ENCODE measurements around the gene CSNK1E.

CSNK1E gene

DNA sequence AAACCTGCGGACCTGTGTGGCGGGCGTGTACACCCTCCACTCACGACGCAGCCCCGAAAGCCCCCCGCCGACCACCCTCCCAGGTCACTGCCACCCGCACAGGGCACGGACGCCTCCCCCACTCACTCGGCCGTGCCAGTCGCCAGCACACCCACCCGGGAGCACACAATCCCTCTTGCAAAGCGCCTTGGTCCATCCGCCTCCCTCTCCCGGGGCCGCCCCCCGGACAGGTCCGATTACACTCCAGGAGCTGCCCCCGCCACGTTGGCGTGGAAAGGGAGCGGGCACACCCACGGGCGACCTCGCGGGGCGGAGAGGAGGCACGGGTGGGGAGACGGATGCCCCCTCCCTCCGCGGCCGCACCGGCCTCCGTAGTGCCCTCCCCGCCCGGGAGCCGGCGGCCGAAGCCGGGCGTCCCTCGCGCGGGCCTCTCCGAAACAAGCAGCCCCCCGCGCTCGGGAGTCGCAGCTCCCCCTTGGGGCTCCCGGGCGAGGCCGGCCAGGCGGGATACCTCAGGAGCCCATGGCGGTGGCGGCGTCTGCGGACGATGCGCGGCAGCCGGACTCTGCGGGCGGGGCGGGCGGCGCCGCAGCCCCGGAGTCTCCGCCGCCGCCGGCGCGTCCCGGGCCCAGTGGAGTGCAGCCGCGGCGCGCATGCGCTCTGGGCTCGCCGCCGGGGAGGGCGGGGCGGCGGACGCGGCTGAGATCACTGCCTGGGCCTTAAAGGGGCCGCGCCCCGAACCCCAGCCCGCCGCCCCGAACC is 44.7 kb downstream of the CSNK1E start, which contains the start of gene TMEM184B:
TMEM184B (minus strand) TSS at position 638 of the 762 bp plus-strand sequence. CDS start 25,049 bp downstream, outside the sequence.
- DNase-seq = peak; percentile 78 to 85

DNA sequence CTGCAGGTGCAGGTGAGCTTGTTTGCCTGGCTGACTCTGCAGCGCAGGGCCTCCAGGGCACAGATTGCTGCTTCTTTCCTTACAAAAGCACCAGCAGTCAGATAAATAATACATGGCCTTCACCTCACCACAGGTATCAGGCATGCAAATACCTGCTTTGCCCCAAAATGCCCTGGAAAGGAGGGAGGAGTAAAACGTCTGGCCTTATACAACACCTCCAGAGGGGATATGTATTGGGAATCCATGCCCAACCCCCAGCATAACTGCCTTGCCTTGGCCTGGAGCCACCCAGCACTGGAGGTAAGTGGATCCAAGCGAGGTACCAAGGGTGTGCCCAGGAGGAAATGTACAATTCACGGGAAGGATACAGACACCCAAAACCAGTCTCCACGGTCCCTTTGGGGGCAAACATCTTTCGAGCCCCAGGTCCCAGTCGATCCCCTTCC is 45.3 kb downstream of the CSNK1E start:
- no peak for DNase-seq

DNA sequence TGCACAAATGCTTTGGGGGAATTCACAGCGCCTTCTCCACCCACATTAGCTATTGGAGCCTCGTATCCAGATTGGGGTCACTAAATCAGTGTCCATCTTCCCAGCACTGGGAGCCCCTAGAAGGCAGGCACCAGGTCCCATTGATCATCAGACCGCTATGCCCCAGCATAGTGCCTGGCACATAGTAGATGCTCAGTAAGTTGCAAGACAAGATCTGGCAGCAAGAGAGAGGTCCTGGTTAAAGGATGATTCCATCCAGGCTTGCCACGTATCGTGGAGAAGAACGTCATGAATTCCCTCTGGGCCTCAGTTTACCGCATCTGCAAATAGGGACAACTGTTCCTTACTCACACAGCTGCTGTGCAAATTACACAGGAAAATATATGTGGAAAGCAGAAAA is 46.1 kb downstream of the CSNK1E start:
- DNase-seq = no peak

DNA sequence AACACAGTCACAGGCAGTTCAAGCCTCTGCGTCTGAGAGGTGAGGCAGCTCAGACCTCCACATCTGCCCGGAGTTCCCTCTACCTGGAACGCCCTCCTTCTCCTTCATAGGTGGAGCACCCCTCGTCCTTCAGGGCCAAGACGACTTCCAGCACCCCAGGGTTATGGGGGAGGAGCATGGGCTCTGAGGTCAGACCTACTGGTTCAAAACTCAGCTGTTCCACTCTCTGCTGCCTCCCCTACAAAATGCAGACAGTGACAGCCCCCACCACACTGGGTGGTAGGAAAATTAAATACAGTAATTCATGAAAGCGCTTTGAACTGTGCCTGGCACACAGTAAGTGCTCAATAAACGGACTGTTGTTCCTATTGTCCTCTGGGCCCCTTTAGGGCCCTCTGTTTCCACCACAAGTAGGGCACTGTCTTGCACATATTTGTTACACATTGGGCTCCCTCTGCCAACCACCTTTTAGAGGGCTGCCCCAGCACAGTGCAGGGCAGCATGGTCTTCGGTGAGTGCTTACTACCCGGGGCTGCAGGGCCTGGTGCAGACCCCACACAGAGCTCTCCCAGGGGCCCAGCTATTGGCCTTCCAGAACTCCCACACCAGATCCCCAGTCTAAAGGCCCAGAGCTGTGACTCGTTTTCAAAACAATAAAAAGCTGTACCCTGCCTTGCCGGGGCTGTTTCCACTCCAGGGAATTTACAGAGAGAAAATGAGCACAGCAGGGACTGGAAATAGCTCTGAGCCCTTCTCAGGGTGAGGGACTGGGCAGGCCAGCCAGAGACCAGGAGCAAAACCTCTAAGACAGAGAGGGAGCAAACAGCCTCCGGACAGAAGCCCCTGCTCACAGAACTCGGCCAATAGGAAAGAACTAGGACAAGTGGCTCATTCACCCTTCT is 46.9 kb downstream of the CSNK1E start:
- DNase-seq = no peak

DNA sequence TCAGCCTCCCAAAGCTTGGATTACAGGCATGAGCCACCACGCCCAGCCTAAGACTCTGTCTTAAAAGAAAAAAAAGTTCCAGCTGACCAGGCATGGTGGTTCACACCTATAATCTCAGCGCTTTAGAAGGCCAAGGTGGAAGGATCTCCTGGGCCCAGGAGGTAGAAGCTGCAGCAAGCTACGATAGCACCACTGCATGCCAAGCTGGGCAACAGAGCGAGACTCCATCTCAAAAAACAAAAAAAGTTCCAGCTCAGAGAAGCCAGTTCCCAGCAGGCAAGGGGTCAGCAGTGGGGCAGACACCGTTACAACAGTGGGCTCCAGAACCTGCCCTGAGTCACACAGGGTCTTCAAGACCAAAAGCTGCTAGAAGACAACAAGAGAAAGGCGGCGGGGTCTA is 47.8 kb downstream of the CSNK1E start:
- no peak for DNase-seq

DNA sequence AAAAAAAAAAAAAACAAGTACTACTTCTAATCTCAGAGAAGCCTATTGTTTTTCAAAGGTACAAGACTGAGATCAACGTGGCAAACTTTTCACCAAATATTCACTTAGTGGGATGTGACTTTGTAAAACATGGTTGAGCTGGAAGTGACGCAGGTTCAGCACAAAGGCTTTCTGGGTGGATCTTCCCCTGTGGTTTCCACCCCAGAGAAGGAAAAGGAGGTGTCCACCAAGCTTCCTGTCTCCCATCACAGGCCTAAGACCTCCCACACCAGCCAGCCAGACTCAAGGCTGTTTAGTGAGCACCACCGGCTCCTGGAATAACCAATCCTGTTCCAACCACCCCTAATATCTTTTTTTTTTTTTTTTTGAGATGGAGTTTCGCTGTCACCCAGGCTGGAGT is 50.1 kb downstream of the CSNK1E start:
- peak; percentile 63 to 65 for DNase-seq

DNA sequence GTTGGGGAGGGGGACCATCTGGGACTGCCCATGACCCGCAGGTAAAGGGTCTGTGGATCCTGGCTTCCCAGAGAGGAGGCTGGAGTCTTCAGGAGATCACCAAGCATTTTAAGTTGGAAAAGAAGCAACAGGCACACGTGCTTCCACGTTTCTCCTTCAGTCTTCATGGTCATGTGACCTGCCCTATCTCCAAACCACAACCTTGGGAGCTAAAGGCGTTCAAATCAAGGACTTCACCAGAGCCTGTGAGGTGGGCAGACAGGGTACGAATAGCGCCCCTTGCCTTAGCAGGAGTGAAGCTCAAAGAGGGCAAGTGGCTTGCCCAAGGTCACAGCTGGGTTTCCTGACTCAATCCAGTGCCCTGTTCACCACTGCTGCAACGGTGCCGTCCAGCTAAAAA is 51.1 kb downstream of the CSNK1E start:
- no peak for DNase-seq

DNA sequence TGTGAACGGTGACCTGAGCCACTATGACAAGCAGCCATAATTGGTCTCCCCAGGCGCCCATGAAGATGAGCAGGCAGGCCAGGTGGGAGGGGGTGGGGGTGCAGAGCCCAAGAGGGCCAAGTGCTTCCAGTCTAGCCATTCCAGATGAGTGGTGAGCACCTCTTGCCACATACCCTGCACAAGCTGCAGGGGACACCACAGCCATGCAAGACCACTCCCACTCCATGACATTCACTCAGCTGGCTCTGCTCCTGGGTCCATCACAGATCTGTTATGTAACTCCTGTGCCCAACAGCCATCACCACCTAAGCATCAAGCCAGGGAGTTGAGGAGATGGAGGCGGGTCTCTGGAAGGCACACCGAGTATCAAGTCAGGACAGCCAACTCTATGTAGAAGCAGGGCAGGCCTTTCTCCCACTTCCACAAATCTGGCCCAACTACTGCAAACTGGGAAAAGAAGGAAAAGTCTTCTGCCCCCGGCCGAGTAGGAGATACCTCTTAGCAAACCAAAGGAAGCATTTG is 52.9 kb downstream of the CSNK1E start:
- DNase-seq = no peak

DNA sequence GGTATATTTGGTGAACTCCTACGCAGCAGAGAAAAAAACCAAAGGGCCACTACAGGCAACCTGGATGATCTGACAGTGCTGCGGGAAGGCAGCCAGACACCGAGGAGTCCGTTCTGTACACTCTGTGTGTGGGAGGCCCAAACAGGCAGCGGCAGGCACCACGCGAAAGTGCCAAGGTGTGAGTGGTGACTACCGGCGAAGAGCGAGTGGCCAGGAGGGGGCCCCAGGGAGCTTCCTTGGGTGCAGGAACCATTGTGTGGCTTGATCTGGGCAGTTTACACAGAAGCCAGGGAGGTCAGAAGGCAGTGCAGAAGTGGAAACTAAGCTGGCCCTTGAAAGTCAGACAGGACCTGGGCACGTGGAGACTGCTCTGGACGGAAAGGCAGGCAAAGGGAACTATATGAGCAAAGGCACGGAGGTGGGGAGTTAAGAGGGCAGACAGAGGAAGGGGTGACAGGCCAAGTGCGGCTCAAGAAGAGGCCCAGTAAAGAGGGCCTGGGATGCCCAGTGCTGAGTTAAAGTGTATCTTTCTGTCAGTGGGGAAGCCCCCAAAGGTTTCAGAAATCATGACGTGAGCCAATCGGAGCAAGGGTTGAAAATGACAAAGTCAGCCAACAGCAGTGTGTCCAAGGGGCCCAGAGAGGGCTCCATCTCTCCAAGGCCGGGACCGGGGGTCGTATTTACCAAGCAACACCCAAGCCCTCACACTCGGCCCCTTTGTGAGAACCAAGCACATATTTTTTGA is 55.0 kb downstream of the CSNK1E start:
- peak; percentile 39 to 58 for DNase-seq

DNA sequence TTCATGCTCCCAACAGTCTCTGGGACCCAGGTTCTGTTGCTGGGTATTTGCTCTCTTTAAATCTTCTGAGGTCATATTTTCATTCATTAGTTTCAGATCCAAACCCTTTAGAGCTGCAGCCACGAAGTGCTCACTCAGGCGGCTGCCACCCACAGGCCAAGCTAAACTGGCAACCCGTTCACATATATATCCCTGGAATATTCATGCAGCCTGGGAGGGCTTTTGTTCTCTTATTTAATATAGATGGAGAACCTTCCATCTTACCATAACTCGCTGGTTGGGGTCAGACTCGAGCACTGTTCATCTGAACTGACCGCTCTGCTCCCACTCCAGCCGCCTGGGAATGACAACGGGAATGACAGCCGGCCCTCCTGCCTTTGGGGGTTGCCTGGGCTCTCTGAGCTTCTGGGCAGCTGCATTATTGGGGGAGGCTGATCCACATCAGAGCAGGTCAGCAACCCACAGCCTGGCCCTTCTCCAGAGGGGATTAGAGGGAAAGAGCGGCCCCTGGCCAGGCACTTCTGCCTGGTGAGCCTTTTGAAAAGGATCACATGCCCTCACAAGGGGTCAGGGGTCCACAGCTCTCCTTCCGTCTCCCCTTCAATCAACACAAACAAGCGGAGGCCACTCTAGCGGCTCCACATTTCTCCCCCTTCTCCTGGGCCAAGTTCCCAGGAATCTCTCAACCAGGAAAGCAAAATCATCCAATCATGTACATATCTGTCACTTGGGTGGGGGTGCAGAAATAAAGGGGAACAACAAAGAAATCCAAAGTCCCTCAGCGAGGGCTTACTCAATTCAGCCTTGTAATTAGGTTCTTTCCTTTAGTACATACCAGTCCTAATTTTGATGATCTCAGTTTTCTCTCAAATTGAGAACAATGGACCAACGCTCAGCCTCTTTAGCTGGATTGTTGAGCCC is 56.2 kb downstream of the CSNK1E start:
- peak in 1 of 2 donors; percentile 15 for DNase-seq

DNA sequence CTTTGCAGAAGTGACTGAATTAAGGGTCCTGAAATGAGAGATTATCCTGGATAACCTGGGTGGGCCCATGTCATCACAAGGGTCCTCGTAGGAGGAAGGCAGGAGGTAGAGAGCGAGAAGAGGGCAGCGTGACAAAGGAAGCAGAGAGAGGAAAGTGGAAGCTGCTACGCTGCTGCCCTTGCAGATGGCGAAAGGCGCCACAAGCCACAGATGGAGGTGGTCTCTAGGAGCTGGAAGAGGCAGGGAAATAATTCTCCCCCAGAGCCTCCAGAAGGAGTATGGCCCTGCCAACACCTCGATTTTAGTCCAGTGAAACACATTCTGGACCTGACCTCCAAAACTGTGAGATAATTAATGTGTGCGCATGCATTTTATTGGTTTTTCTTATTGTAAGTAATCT is 57.9 kb downstream of the CSNK1E start:
- no peak for DNase-seq

DNA sequence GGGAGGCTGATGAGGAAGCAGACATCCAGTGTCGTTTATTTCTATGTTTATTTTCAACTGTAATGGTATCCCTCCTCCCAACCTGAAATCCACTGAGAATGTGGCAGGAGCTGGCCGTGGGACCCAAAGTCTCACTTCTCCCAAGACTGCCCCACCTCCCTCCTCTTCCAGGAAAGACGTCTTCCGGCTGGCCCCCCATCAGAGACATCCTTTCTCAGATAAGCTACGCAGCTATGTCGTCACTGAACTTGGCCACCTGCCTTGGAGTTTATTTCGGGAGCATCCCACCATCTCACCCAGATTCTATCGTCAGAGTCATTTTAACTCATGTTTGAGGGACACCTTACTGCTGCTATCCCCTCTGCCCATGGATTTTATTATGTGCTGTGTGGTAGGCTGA is 58.3 kb downstream of the CSNK1E start:
- no peak for DNase-seq

DNA sequence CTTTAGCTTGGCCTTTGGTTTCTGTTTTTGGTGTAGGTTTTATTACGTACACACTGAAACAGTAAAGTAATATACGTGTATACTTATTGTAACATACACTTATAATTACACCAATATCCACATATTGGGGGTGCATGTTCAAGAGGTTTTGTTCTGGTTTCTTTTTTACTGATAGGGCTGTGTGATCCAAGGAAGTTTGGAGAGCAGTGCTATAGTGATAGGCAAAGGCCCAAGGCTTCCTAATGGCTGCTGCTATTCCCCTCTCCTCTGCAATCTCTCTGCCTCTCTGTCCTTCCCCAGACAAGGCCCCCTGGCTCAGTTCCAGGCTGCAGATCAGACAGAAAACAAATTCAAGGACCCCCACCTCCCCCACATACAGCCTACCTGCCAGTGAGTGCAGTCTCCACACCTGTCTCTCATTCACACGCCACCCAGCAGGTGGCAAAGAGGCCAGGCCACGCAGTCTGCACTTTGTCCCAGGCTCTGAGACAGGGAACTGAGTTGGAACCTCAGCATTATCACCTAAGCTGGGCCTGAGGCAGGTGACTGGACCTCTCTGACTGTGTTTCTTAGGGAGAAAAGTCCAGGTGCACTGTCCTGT is 59.5 kb downstream of the CSNK1E start:
- DNase-seq = no peak

DNA sequence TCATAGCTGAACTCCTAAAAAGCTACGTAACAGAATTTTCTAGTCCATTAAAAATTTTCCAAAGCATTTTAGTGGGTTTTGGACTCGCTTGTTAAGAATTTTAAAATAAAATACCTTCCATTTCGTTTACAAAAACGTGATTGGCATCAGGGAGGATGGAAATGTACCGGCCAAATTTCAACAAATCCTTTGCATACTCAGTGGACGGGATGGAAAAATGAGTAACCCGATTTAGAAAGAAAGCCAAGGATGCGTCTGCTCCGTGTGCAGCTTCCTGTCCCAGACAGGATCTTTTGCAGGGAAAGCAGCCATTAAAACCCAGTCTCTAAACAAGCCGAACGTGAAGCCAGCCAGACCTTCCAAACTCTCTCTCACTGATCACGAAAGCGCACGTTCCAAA is 60.1 kb downstream of the CSNK1E start:
- DNase-seq = no peak

DNA sequence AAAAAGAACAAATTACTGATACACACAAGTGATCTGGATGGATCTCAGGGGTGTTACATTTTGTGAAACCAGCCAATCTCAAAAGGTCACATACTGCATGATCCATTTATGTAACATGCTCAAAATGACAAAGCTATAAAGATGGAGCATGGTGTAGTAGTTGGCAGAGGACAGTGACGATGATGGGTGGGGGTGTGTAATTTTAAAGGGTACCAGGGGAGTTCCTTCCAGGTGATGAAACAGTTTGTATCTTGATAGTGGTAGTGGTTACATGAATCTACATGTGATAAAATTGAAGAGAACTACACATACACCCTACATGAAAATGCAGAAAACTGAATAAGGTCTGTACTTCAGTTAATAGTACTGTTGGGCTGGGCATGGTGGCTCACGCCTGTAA is 61.5 kb downstream of the CSNK1E start:
- DNase-seq = no peak

DNA sequence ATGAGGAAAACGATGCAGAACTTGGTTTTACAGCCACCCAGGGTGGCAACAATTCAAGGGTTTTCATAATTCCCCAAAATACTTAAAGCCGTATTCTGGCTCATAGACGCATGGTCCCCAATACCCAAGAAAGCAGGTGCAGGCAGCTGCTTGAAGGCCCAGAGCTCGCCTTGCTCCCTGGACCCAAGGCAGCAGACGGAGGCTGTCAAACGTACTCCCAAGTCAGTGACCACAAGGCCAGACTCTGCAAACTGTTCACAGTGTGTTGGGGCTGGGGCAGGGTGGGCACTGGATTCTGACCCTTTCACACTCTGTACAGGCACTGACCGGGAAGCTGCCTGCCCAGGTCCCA is 65.9 kb downstream of the CSNK1E start:
- no peak for DNase-seq

DNA sequence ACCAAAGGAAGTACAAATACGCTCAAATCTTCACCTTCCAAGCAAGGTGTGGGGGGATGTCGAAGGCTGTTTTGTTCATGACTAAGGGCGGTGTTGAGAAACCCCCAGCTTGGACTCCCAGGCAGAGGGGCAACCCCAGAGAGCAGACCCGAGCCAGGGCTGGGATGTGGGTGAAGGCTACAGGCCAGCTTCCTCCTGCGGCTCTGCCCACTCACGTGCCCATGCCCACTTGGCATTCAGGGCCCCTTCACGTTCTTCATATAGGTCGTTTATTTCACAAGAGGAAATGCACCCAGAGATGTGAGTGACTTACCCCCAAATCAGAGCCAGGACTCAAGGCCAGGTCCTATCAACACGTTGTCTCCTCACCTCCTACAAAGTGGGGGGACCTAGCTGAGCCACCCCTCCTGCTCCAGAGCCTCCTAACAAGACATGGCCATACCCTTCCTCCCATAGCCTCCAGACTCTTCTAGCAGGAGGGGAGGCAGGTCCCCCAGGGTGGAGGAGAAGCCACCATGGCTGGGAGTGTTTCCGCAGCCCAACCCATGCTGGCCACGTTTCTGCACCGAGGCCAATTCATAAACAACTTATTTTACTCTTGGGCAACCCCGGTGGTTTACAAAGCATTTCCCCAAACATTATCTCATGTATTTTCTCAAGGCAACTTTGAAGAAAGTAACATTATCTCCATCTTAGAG is 66.4 kb downstream of the CSNK1E start:
- no peak for DNase-seq

DNA sequence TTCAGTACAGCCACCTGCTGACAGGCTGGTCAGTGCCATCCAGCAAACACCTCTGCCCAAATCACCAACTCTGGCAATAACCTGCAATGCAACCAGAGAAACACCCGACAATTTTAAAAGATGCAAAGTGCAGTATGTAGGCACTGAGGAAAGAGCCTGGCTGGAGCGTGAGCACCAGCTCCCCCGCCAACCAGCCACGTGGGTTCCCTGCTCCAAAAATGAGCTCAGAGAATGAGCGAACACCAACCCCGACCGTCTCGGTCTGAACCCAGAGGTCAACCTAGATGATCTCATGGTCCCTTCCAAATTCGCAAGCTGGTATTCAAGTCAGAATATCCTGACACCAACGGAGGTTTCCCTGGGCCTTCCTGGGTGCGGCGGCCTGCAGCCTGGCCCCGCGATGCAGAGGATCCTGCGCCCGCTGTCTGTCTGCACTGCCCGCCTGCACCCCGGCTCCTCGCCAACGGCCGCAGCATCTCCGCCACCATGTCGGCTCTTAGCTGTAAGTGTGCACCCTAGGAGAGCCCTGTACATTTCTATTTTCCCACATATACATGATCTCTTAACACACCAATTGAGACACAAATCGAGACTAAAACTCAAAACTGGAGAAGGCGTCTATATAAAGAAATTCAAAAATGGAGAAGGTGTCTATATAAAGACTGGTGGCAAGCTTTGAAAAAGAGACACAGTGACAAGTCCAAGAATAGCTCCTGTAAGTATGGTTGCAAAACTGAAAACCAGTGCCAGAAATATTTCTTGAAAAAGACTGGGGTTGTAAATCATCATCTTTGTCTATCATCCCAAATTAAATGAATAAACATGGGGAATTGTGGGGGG is 67.2 kb downstream of the CSNK1E start:
- DNase-seq = no peak

DNA sequence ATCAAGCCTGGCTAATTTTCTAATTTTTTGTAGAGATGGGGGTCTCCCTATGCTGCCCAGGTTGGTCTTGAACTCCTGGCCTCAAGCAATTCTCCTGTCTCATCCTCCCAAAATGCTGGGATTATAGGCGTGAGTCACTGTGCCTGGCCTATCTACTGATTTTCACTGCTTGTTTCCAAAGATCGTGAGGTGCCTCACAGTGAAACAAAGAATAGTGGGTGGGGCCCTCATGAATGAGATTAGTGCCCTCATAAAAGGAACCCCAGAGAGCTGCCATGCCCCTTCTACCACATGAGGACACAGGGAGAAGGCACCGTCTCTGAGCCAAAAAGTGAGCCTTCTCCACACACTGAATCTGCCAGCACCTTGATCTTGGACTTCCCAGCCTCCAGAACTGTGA is 67.9 kb downstream of the CSNK1E start:
- DNase-seq = no peak

DNA sequence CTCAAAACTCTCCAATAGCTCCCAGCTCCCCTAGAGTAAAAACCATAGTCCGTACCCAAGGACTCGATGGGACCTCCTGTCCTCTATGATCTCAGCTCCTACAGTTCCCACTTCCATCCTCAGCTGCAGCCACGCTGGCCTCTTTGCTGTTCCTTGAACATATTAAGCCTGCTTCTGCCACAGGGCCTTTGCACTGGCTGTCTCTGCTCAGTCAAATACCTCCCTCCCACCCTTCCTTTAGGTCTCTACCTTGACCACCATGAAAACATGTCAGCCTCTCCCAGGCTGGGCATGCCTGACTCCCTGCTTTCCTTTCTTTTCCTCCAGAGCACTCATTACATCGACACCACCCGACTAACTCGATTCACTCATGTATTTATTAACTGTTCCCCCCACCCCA is 69.0 kb downstream of the CSNK1E start:
- no peak for DNase-seq

All from inflammatory macrophage (primary cell).